Adrenal gland (tissue), 12 donors: ENCODE results near the gene KIF2C. TPM values are rescaled to one million over a fixed set of nuclear protein-coding genes. Genes with fewer than 3 reads are reported as not detected.
"Not testable (repeated sequence)": the region's sequence is repeated elsewhere in the genome, so short reads cannot be mapped to it uniquely, and the experiment has no call there.

Experiments used
- DNase-seq, 7 donors: peaks; one replicate each; pipeline ENCODE4 v3.0.0-alpha.2; 2019 to 2020
- H3K27ac ChIP-seq, 5 donors: fragments of 200-600 bp; sonication (generic) in 4 of 5; 1 replicate in 3 of 5; 2 replicates in 2 of 5; pipeline versions ENCODE4 v1.5.1 to v1.8.0; 2016 to 2020; ENCODE audit warnings: mild to moderate bottlenecking in 1 of 5
- H3K27me3 ChIP-seq: fragments of 200-600 bp; 2 replicates; pipeline ENCODE4 v1.8.0; 2021
- H3K36me3 ChIP-seq, 2 donors: fragments of 200-600 bp; replicated peaks in 1 of 2; 1 replicate in 1 of 2; 2 replicates in 1 of 2; pipeline versions ENCODE4 v1.5.1 to v1.8.0; 2018 to 2022
- H3K4me1 ChIP-seq, 2 donors: fragments of 200-600 bp; replicated peaks in 1 of 2; 1 replicate in 1 of 2; 2 replicates in 1 of 2; pipeline versions ENCODE4 v1.5.1 to v1.8.0; 2018 to 2021
- H3K4me3 ChIP-seq, 4 donors: fragments of 200-600 bp; sonication (generic) in 3 of 4; one replicate each; pipeline ENCODE4 v1.5.1; 2016 to 2018
- H3K9me3 ChIP-seq, 3 donors: fragments of 200-600 bp; sonication (generic) in 1 of 3; replicated peaks in 1 of 3; 1 replicate in 2 of 3; 2 replicates in 1 of 3; pipeline versions ENCODE4 v1.5.1 to v1.8.0; 2016 to 2021
- CTCF ChIP-seq, 6 experiments: fragments of 450-650 bp in 4 of 6; fragments of 200-600 bp in 2 of 6; sonication (generic) in 1 of 6; IDR thresholded peaks; 1 replicate in 5 of 6; 2 replicates in 1 of 6; pipeline versions ENCODE4 v1.5.1 to v1.8.0; 2016 to 2021; ENCODE audit warnings: antibody characterized with exemption in 6 of 6, mild to moderate bottlenecking in 2 of 6, moderate library complexity in 1 of 6
- POLR2A ChIP-seq, 2 donors: fragments of 450-650 bp; IDR thresholded peaks; one replicate each; pipeline ENCODE4 v1.6.1; 2017; ENCODE audit warnings: antibody characterized with exemption in 2 of 2, mild to moderate bottlenecking in 2 of 2, moderate library complexity in 1 of 2
- WGBS, 4 donors: extraction: QIAGEN DNeasy Blood & Tissue Kit in 2 of 4; methylation state at CpG; one replicate each; pipeline versions ENCODE4 v1.1.5 to v1.1.7; 2013 to 2017; 5-methylcytosine and 5-hydroxymethylcytosine counted together
- intact Hi-C, 2 donors: fragments of 100-400 bp; cut with DNase I; formaldehyde crosslinking; loops; one replicate each; pipeline versions ENCODE4 v1.14.1 to v1.15.0; 2022 to 2023
- polyA plus RNA-seq, 3 donors: library from polyadenylated mRNA; stranded (reverse); fragments of 200-250 nt in 2 of 3; fragments of 350-450 nt in 1 of 3; fragmentation: Illumina TruSeq in 1 of 3; extraction: RNeasy Lipid Tissue Mini Kit (QIAGEN cat#74804) in 1 of 3; gene quantifications; one replicate each; pipeline ENCODE4 v1.2.3, GENCODE V29; 2013 to 2014
- total RNA-seq, 9 donors: library from RNA; depleted of rRNA in 4 of 9; stranded (reverse); fragments of >200 nt in 4 of 9; fragments of 120-200 nt in 1 of 9; fragmentation: NEBNext Ultra II Directional in 1 of 9; extraction: Animal tissue kit (Norgen Biotek cat#: 25700) in 1 of 9; gene quantifications; one replicate each; pipeline versions ENCODE4 v1.1.0 to v1.2.4, GENCODE V29; 2013 to 2023
- donor health status: healthy with polysubstance abuse.
- donor health status: Bipolar disorder and iron deficiency.
- donor health status: DM: yes; HTN: yes; CAD: no.
- donor health status: DM: no; HTN: no; CAD: no.
- donor health status: DM: no; HTN: no; CAD: no.
- donor health status: DM: yes; HTN: yes; CAD: no.

KIF2C gene
- total and polyA plus RNA-seq, 12 donors = 0.26 to 10.4 (median 1.4) TPM

GRCh38 chr1:44760876-44761275, 21.2 kb downstream of the KIF2C start:
- no peak for TF ChIP-seq POLR2A (IDR thresholded peaks at IDR 0.05)
- no peak for TF ChIP-seq CTCF (IDR thresholded peaks at IDR 0.05)
- H3K4me3 ChIP-seq = no peak overlapping the region
- no peak for DNase-seq
- H3K36me3 ChIP-seq = no peaks in the 10 kb centered on the region
- no peak overlapping the region for H3K27ac ChIP-seq
- H3K4me1 ChIP-seq = no peaks in the 10 kb centered on the region
- no peaks in the 10 kb centered on the region for H3K27me3 ChIP-seq
- WGBS, 4 donors = 71 to 79% (median 74%) methylated on average over 3 of the region's 3 CpGs
- intact Hi-C loops = no loop called here
- H3K9me3 ChIP-seq = no peaks in the 10 kb centered on the region

GRCh38 chr1:44766421-44766820, 26.8 kb downstream of the KIF2C start:
- H3K4me1 ChIP-seq, DNase-seq, H3K27ac ChIP-seq, H3K36me3 ChIP-seq, H3K9me3 ChIP-seq, H3K4me3 ChIP-seq, intact Hi-C loops, H3K27me3 ChIP-seq: not testable (repeated sequence)
- WGBS, 4 donors = 92 to 95% (median 93%) methylated on average over 6 of the region's 6 CpGs

- intact Hi-C loops = loop anchor here in 1 of 2 donors (5.0 kb wide), 1 partner anchor 33 kb away; no protein-coding TSS in a partner anchor
Observed at GRCh38 chr1:44775078-44775929, 35.7 kb downstream of the KIF2C start, which contains the start of gene RPS8. RPS8 (plus strand) TSS chr1:44775540; CDS start chr1:44775597, 57 bp downstream.

GRCh38 chr1:44775930-44776729, 36.5 kb downstream of the KIF2C start:
- Histone ChIP-seq H3K36me3 (peaks cover 0 to 44% of the 10 kb centered on the region in 2 donors), H3K4me1 (peaks cover 21 to 33% of the 10 kb centered on the region in 2 donors), H3K27me3 (no peaks in the 10 kb centered on the region), H3K27ac (peak overlapping the region; percentile 94 to 99 (median 97)), H3K9me3 (no peaks in the 10 kb centered on the region), H3K4me3 (peak overlapping the region; percentile 13 to 97 (median 80))
- peak in 4 of 7 donors; percentile 46 to 70 (median 56) for DNase-seq
- TF ChIP-seq CTCF (IDR thresholded peaks at IDR 0.05) (no peak), POLR2A (IDR thresholded peaks at IDR 0.05) (peak in 1 of 2 donors; percentile 20)
- WGBS, 4 donors = 2 to 7% (median 4%) methylated on average over 9 to 36 of the region's 36 CpGs
- intact Hi-C loops = loop anchor here in 1 of 2 donors (5.0 kb wide), 1 partner anchor 34 kb away; no protein-coding TSS in a partner anchor

More at GRCh38 chr1:44775078-44775929, 35.7 kb downstream of the KIF2C start, which contains the start of gene RPS8:
- 0 to 1% (median 1%) methylated on average over 27 to 65 of the region's 65 CpGs for WGBS, 4 donors
- peak within 1 kb of the TSS; percentile 13 to 97 (median 80) for H3K4me3 ChIP-seq
- peak within 1 kb of the TSS; percentile 94 to 99 (median 97) for H3K27ac ChIP-seq
- no peak for TF ChIP-seq CTCF (IDR thresholded peaks at IDR 0.05)
- TF ChIP-seq POLR2A (IDR thresholded peaks at IDR 0.05) = peak; percentile 91 to 97
- H3K36me3 ChIP-seq = peaks cover 0 to 36% of the 10 kb centered on the region in 2 donors
- H3K4me1 ChIP-seq = peaks cover 21 to 33% of the 10 kb centered on the region in 2 donors
- H3K9me3 ChIP-seq = no peaks in the 10 kb centered on the region
- DNase-seq = peak; percentile 91 to 98 (median 94)
- no peaks in the 10 kb centered on the region for H3K27me3 ChIP-seq
